GM12875 (cell line): Measurements from ENCODE around the gene TMEM237.

Source experiments
- H3K4me3 ChIP-seq: one replicate; pipeline ENCODE4 v1.5.1; 2011; ENCODE audit warnings: low read depth, low read length, control low read depth
- TF ChIP-seq, protein P1 (sequence below): IDR thresholded peaks from 2 replicates; pipeline ENCODE4 v1.5.1; 2011; ENCODE audit warnings: low read depth, mild to moderate bottlenecking, control low read depth, inconsistent platforms, low read length, moderate library complexity, borderline replicate concordance; ENCODE audit not compliant: insufficient read depth

TMEM237 gene

GRCh38 chr2:201607568-201607967 is 35.7 kb downstream of the TMEM237 start:
- TF ChIP-seq, protein P1, sequence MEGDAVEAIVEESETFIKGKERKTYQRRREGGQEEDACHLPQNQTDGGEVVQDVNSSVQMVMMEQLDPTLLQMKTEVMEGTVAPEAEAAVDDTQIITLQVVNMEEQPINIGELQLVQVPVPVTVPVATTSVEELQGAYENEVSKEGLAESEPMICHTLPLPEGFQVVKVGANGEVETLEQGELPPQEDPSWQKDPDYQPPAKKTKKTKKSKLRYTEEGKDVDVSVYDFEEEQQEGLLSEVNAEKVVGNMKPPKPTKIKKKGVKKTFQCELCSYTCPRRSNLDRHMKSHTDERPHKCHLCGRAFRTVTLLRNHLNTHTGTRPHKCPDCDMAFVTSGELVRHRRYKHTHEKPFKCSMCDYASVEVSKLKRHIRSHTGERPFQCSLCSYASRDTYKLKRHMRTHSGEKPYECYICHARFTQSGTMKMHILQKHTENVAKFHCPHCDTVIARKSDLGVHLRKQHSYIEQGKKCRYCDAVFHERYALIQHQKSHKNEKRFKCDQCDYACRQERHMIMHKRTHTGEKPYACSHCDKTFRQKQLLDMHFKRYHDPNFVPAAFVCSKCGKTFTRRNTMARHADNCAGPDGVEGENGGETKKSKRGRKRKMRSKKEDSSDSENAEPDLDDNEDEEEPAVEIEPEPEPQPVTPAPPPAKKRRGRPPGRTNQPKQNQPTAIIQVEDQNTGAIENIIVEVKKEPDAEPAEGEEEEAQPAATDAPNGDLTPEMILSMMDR: no peak
- H3K4me3 ChIP-seq: no peak overlapping the region

DNA sequence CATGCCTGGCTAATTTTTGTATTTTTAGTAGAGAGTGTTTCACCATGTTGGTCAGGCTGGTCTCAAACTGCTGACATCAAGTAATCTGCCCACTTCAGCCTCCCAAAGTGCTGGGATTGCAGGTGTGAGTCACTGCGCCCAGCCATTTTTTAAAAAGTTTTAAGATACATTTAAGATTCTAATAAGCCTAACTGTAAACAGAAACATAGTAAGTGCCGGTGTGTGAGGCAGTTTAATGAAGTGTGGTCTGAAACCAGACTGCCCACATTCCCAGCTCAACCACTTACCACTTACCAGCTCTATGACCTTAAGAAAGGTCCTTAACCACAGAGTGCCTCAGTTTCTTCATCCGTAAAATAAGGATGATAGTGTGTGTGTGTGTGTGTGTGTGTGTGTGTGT is 42.4 kb downstream of the TMEM237 start:
- H3K4me3 ChIP-seq: no peak overlapping the region
- TF ChIP-seq, protein P1: no peak

- TF ChIP-seq, protein P1: no peak
- H3K4me3 ChIP-seq: no peak overlapping the region
Measured at GRCh38 chr2:201597397-201597796, 45.9 kb downstream of the TMEM237 start.

DNA sequence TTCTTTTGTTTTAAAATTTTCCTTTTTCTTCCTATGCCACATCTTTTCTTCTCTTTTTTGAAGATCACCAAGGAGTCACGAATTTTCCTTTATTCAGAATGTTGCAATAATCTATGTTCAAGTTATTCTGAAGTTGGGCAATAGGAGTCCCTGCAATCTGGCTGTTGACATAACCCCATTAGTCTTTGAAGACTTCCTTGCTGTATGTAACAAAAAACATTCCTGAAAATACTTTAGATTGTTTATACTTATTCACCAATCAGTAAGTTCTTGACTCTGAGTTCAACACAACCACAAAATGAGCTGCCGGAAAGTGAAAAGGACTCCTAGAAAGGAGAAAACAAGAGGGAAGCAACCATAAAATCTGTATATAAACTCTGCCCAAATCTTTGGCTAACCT is 62.8 kb downstream of the TMEM237 start:
- TF ChIP-seq, protein P1: no peak
- H3K4me3 ChIP-seq: no peak overlapping the region

DNA sequence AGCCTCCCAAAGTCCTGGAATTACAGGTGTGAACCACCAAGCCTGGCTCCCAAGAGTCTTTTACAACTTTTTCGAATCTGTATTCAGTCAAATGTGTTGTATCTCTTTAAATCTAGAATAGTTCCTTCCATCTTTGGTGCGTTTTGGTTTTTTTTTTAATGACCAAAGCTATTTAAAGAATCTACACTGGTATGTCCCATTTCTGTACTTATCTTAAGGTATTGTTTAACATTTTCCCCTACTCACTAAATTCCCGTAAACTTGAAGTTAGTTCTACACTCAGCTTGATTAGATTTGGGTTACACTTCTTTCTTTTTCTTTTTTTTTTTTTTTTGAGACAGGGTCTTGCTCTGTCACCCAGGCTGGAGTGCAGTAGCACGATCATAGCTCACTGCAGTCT is 63.8 kb downstream of the TMEM237 start:
- H3K4me3 ChIP-seq: no peak overlapping the region
- TF ChIP-seq, protein P1: no peak

- TF ChIP-seq, protein P1: no peak
- H3K4me3 ChIP-seq: no peak overlapping the region
Measured at GRCh38 chr2:201575971-201576370, 67.3 kb downstream of the TMEM237 start.

GRCh38 chr2:201574766-201575165 is 68.5 kb downstream of the TMEM237 start:
- H3K4me3 ChIP-seq: no peak overlapping the region

More at GRCh38 chr2:201574766-201575165, 68.5 kb downstream of the TMEM237 start:
- TF ChIP-seq, protein P1: no peak
